ENCODE data around the gene SFT2D1. TPM values are rescaled to one million over a fixed set of nuclear protein-coding genes. Genes with fewer than 3 reads are reported as not detected.
A peak's percentile ranks its signal among the peaks of the same experiment; 100 is the strongest.
"Not testable (repeated sequence)": the region's sequence is repeated elsewhere in the genome, so short reads cannot be mapped to it uniquely, and the experiment has no call there.

SFT2D1 gene
- total RNA-seq, 3 donors from 2014 or later (not counting 1 experiment from before 2014, with no cell fraction given), result 32.8 to 44.7 (median 33.5) TPM

DNA sequence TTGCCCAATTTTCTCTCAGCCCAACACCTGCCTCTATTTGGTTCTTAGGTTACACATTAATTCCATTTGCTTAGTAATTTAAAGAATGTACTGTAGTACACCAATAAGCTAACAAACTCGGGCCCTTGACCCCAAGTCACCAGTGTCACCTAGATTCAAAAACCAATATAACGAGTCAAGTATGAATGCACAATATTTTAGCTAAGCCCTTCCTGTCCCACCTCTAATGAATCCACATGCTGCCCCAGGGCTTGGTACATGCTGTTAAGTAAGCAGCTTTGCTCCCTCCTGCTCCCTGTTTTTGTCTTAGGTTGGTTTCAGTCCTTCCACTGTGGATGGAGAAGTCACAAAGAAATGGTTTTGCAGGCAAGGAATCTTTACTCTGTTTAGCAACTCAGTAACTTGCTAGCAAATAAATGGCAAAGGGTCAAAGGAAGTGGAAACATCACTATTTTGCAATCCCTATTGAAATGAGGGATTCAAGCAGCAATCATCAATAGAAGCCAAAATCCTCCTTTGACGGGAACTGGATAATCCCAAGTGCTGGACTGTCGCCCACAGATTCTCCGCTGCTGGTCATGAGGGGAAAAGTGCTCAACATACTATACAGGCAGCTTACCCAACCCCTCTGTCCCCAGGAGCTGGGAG lies 45.4 kb upstream of the SFT2D1 start:
- Mint-ChIP-seq H3K9me3 (no peaks in the 10 kb centered on the region), H3K4me1 (no peaks in the 10 kb centered on the region), H3K27me3 (ENCODE audit: low read depth in 2 of 2) (peaks cover 5 to 10% of the 10 kb centered on the region in 2 donors), H3K36me3 (no peaks in the 10 kb centered on the region), H3K27ac (no peak overlapping the region), H3K4me3 (no peak overlapping the region)
- Histone ChIP-seq H3K36me3 (ENCODE audit: control insufficient read depth, insufficient read depth, low read length) (no peaks in the 10 kb centered on the region), H3K27me3 (ENCODE audit: control insufficient read depth, insufficient read depth, low read length) (no peaks in the 10 kb centered on the region), H3K4me1 (ENCODE audit: control insufficient read depth, insufficient read depth, low read length) (peaks cover 10% of the 10 kb centered on the region), H3K27ac (ENCODE audit: low read length) (no peak overlapping the region), H3K9me3 (ENCODE audit: control insufficient read depth, insufficient read depth, low read length) (no peaks in the 10 kb centered on the region), H3K4me3 (ENCODE audit: low read length) (no peak overlapping the region)
- TF ChIP-seq, protein P1, sequence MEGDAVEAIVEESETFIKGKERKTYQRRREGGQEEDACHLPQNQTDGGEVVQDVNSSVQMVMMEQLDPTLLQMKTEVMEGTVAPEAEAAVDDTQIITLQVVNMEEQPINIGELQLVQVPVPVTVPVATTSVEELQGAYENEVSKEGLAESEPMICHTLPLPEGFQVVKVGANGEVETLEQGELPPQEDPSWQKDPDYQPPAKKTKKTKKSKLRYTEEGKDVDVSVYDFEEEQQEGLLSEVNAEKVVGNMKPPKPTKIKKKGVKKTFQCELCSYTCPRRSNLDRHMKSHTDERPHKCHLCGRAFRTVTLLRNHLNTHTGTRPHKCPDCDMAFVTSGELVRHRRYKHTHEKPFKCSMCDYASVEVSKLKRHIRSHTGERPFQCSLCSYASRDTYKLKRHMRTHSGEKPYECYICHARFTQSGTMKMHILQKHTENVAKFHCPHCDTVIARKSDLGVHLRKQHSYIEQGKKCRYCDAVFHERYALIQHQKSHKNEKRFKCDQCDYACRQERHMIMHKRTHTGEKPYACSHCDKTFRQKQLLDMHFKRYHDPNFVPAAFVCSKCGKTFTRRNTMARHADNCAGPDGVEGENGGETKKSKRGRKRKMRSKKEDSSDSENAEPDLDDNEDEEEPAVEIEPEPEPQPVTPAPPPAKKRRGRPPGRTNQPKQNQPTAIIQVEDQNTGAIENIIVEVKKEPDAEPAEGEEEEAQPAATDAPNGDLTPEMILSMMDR (IDR thresholded peaks at IDR 0.05), result no peak
- DNase-seq (no peak), ATAC-seq (no peak)
- 92% methylated on average over 5 of the region's 5 CpGs for WGBS (ENCODE audit: insufficient coverage)
- intact Hi-C loops (cut with micrococcal nuclease), result no loop called here

DNA sequence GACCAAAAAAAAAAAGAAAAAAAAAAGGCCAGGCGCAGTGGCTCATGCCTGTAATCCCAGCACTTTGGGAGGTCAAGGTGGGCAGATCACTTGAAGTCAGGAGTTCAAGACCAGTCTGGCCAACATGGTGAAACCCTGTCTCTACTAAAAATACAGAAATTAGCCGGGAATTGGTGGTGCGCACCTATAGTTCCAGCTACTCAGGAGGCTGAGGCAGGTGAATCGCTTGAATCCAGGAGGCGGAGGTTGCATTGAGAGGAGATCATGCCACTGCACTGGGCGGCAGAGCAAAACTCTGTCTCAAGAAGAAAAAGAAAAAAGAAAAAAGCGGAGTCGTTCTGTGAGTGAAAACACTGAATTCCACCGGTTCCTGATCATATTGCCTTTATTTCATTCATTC lies 44.8 kb upstream of the SFT2D1 start:
- H3K27ac ChIP-seq (ENCODE audit: low read length); intact Hi-C loops (cut with micrococcal nuclease); H3K27me3 Mint-ChIP-seq (ENCODE audit: low read depth in 2 of 2); H3K4me1 Mint-ChIP-seq; H3K4me3 ChIP-seq (ENCODE audit: low read length); H3K27ac Mint-ChIP-seq; H3K27me3 ChIP-seq (ENCODE audit: control insufficient read depth, insufficient read depth, low read length); DNase-seq; H3K9me3 Mint-ChIP-seq; ATAC-seq; H3K36me3 Mint-ChIP-seq; H3K4me3 Mint-ChIP-seq; H3K36me3 ChIP-seq (ENCODE audit: control insufficient read depth, insufficient read depth, low read length); H3K9me3 ChIP-seq (ENCODE audit: control insufficient read depth, insufficient read depth, low read length): not testable (repeated sequence)
- 97% methylated on average over 9 of the region's 9 CpGs for WGBS (ENCODE audit: insufficient coverage)
- peaks cover 13% of the 10 kb centered on the region for H3K4me1 ChIP-seq (ENCODE audit: control insufficient read depth, insufficient read depth, low read length)

DNA sequence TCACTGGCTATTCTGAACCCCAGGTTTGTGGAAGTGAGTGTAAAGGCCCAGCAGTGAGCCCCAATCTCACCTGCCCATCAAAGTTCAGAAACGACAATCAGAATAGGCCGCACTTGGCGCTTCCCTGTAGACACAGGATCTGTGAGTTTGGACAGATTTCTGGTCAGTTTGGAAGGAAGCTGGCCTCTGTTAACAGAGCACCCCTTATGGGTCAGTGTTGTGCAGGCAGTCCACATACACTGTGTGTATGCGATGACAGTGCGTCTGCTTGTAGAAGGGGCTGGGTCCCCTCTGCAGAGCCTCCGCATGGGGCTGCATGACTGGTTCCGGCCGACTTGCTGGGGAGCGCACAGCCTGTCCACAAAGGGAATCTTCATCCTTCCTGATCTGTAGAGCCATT lies 43.8 kb upstream of the SFT2D1 start:
- TF ChIP-seq, protein P1 (IDR thresholded peaks at IDR 0.05), result no peak
- H3K27ac ChIP-seq (ENCODE audit: low read length), result no peak overlapping the region
- no peak for ATAC-seq
- peaks cover 8 to 9% of the 10 kb centered on the region in 2 donors for H3K4me1 Mint-ChIP-seq
- no peaks in the 10 kb centered on the region for H3K27me3 ChIP-seq (ENCODE audit: control insufficient read depth, insufficient read depth, low read length)
- peaks cover 15% of the 10 kb centered on the region for H3K4me1 ChIP-seq (ENCODE audit: control insufficient read depth, insufficient read depth, low read length)
- no peak overlapping the region for H3K4me3 Mint-ChIP-seq
- no peak overlapping the region for H3K4me3 ChIP-seq (ENCODE audit: low read length)
- H3K27ac Mint-ChIP-seq, result no peak overlapping the region
- no peaks in the 10 kb centered on the region for H3K36me3 ChIP-seq (ENCODE audit: control insufficient read depth, insufficient read depth, low read length)
- peaks cover 0 to 9% of the 10 kb centered on the region in 2 donors for H3K27me3 Mint-ChIP-seq (ENCODE audit: low read depth in 2 of 2)
- no peaks in the 10 kb centered on the region for H3K9me3 ChIP-seq (ENCODE audit: control insufficient read depth, insufficient read depth, low read length)
- 96% methylated on average over 9 of the region's 9 CpGs for WGBS (ENCODE audit: insufficient coverage)
- no peaks in the 10 kb centered on the region for H3K9me3 Mint-ChIP-seq
- no peaks in the 10 kb centered on the region for H3K36me3 Mint-ChIP-seq
- no peak for DNase-seq
- intact Hi-C loops (cut with micrococcal nuclease), result no loop called here

GRCh38 chr6:166383802-166384363 lies 41.5 kb upstream of the SFT2D1 start:
- not testable (repeated sequence) for H3K27me3 Mint-ChIP-seq (ENCODE audit: low read depth in 2 of 2); H3K27me3 ChIP-seq (ENCODE audit: control insufficient read depth, insufficient read depth, low read length); H3K36me3 ChIP-seq (ENCODE audit: control insufficient read depth, insufficient read depth, low read length); ATAC-seq; H3K9me3 ChIP-seq (ENCODE audit: control insufficient read depth, insufficient read depth, low read length); H3K4me1 Mint-ChIP-seq; H3K36me3 Mint-ChIP-seq; H3K9me3 Mint-ChIP-seq
- 28% methylated on average over 20 of the region's 22 CpGs for WGBS (ENCODE audit: insufficient coverage)
- Histone ChIP-seq H3K4me3 (ENCODE audit: low read length) (peak overlapping the region; percentile 75), H3K4me1 (ENCODE audit: control insufficient read depth, insufficient read depth, low read length) (peaks cover 15% of the 10 kb centered on the region), H3K27ac (ENCODE audit: low read length) (peak overlapping the region; percentile 75)
- H3K4me3 Mint-ChIP-seq, result peak overlapping the region; percentile 86
- TF ChIP-seq, protein P1 (IDR thresholded peaks at IDR 0.05), result peak; percentile 19
- intact Hi-C loops (cut with micrococcal nuclease), result loop anchor here (1.0 to 5.0 kb wide), 4 partner anchors 43 to 243 kb away; partner anchors contain the start of gene RPS6KA2
- DNase-seq, result peak in 1 of 2 donors; percentile 25
- peak overlapping the region; percentile 70 to 92 for H3K27ac Mint-ChIP-seq
